H1 (cell line): ENCODE data around the gene SOX6. TPM values are rescaled to one million over a fixed set of nuclear protein-coding genes. Genes with fewer than 3 reads are reported as not detected.

ENCODE experiments used
- CTCF ChIA-PET: fragments of 300-600 bp; sonication (Branson Sonifier 250); formaldehyde crosslinking; loops from one replicate; lab custom pipeline; 2021; ENCODE audit not compliant: partially characterized antibody; lab: Charles Lee
- POLR2A ChIA-PET: fragments of 300-600 bp; sonication (Branson Sonifier 250); formaldehyde crosslinking; loops from one replicate; lab custom pipeline; 2021; ENCODE audit warnings: inconsistent platforms; ENCODE audit not compliant: partially characterized antibody; lab: Charles Lee
- DNase-seq, 2 experiments: peaks; one replicate each; pipeline versions ENCODE4 v3.0.0 to v3.0.0-alpha.2; 2010 to 2022; ENCODE audit warnings: low spot score in 2 of 2, low read depth in 1 of 2, mixed read lengths in 1 of 2
- FAIRE-seq: peaks from 2 replicates; lab custom pipeline; 2011; peaks lifted over from hg19 to GRCh38; lab: Jason Lieb, UNC
- H2AFZ ChIP-seq: 2 replicates; pipeline ENCODE4 v1.8.1; 2012; ENCODE audit warnings: low read length, inconsistent platforms
- H2AK5ac ChIP-seq: 2 replicates; pipeline ENCODE4 v1.6.1; 2013; ENCODE audit warnings: low read depth, low read length
- H2BK120ac ChIP-seq: replicated peaks from 2 replicates; pipeline ENCODE3; 2013; ENCODE audit warnings: low read depth, low read length, inconsistent platforms
- H2BK12ac ChIP-seq: 2 replicates; pipeline ENCODE4 v1.6.1; 2013; ENCODE audit warnings: low read depth, low read length
- H2BK15ac ChIP-seq: 2 replicates; pipeline ENCODE4 v1.6.1; 2013; ENCODE audit warnings: low read length
- H2BK20ac ChIP-seq: 2 replicates; pipeline ENCODE4 v1.6.1; 2013; ENCODE audit warnings: low read length
- H2BK5ac ChIP-seq: 2 replicates; pipeline ENCODE4 v1.6.1; 2013; ENCODE audit warnings: low read depth, low read length
- H3K14ac ChIP-seq: 2 replicates; pipeline ENCODE4 v1.6.1; 2013; ENCODE audit warnings: inconsistent platforms; ENCODE audit not compliant: insufficient read length
- H3K18ac ChIP-seq: 2 replicates; pipeline ENCODE4 v1.6.1; 2013; ENCODE audit warnings: low read length; ENCODE audit errors: extremely low read depth
- H3K23ac ChIP-seq: 2 replicates; pipeline ENCODE4 v1.6.1; 2013; ENCODE audit warnings: inconsistent platforms; ENCODE audit not compliant: insufficient read length
- H3K23me2 ChIP-seq: 2 replicates; pipeline ENCODE4 v1.6.1; 2013; ENCODE audit warnings: low read depth, low read length
- H3K27ac ChIP-seq: 2 replicates; pipeline ENCODE4 v1.6.1; 2011; ENCODE audit warnings: low read depth, low read length, inconsistent platforms
- H3K27me3 ChIP-seq, 4 experiments: replicated peaks in 1 of 4; 1 replicate in 1 of 4; 2 replicates in 3 of 4; pipeline versions ENCODE4 v1.6.1 to v1.8.1; 2011 to 2013; ENCODE audit warnings: low read length in 3 of 4, mild to moderate bottlenecking in 3 of 4, inconsistent platforms in 2 of 4, mixed read lengths in 2 of 4, moderate library complexity in 1 of 4; ENCODE audit not compliant: control insufficient read depth in 3 of 4, insufficient read depth in 3 of 4; ENCODE audit errors: extremely low read depth in 1 of 4
- H3K36me3 ChIP-seq, 4 experiments: 2 replicates each; pipeline versions ENCODE4 v1.6.1 to v1.8.1; 2011 to 2013; ENCODE audit warnings: mild to moderate bottlenecking in 4 of 4, low read length in 3 of 4, moderate library complexity in 2 of 4, control low read depth in 1 of 4, inconsistent platforms in 1 of 4; ENCODE audit not compliant: insufficient read depth in 4 of 4, control insufficient read depth in 2 of 4
- H3K4ac ChIP-seq: replicated peaks from 2 replicates; pipeline ENCODE3; 2013; ENCODE audit warnings: low read length, low read depth, mixed read lengths, inconsistent platforms; ENCODE audit not compliant: insufficient read length
- H3K4me1 ChIP-seq, 4 experiments: replicated peaks in 1 of 4; 1 replicate in 1 of 4; 2 replicates in 3 of 4; pipeline versions ENCODE4 v1.6.1 to v1.8.1; 2011 to 2013; ENCODE audit warnings: low read length in 3 of 4, inconsistent platforms in 2 of 4, mixed read lengths in 1 of 4; ENCODE audit not compliant: insufficient read depth in 4 of 4, control insufficient read depth in 3 of 4
- H3K4me2 ChIP-seq, 2 experiments: 2 replicates each; pipeline versions ENCODE4 v1.6.1 to v1.8.1; 2011 to 2013; ENCODE audit warnings: low read depth in 2 of 2, low read length in 2 of 2, control low read depth in 1 of 2, inconsistent platforms in 1 of 2, mild to moderate bottlenecking in 1 of 2; ENCODE audit not compliant: insufficient read depth in 1 of 2
- H3K4me3 ChIP-seq, 4 experiments: fragments of 200-600, 300-600 bp in 1 of 4; sonication (generic), shearing (Covaris generic), sonication (Bioruptor Twin) in 1 of 4; 2 replicates each; pipeline versions ENCODE4 v1.5.1 to v1.8.1; 2011 to 2016; ENCODE audit warnings: low read length in 4 of 4, low read depth in 3 of 4, control low read depth in 2 of 4, inconsistent platforms in 2 of 4, mild to moderate bottlenecking in 2 of 4, mixed read lengths in 1 of 4, moderate library complexity in 1 of 4; ENCODE audit not compliant: insufficient read depth in 2 of 4; ENCODE audit errors: extremely low read depth in 1 of 4
- H3K56ac ChIP-seq: replicated peaks from 2 replicates; pipeline ENCODE3; 2013; ENCODE audit warnings: low read depth, mild to moderate bottlenecking, mixed read lengths, low read length, inconsistent platforms; ENCODE audit not compliant: insufficient read length
- H3K79me1 ChIP-seq: 2 replicates; pipeline ENCODE4 v1.6.1; 2013; ENCODE audit warnings: low read depth, low read length, control low read depth
- H3K79me2 ChIP-seq, 2 experiments: 2 replicates each; pipeline versions ENCODE4 v1.6.1 to v1.8.1; 2012 to 2013; ENCODE audit warnings: low read length in 2 of 2, mild to moderate bottlenecking in 2 of 2, inconsistent platforms in 1 of 2; ENCODE audit not compliant: insufficient read depth in 2 of 2, control insufficient read depth in 1 of 2
- H3K9ac ChIP-seq, 4 experiments: replicated peaks in 1 of 4; 1 replicate in 1 of 4; 2 replicates in 3 of 4; pipeline versions ENCODE4 v1.6.1 to v1.8.1; 2011 to 2013; ENCODE audit warnings: low read depth in 3 of 4, low read length in 3 of 4, control low read depth in 2 of 4, mild to moderate bottlenecking in 2 of 4, moderate library complexity in 2 of 4, inconsistent platforms in 1 of 4; ENCODE audit errors: extremely low read depth in 1 of 4
- H3K9me3 ChIP-seq, 2 experiments: 2 replicates each; pipeline versions ENCODE4 v1.6.1 to v1.8.1; 2012 to 2013; ENCODE audit warnings: mild to moderate bottlenecking in 2 of 2, moderate library complexity in 2 of 2, control low read depth in 1 of 2, inconsistent platforms in 1 of 2, low read depth in 1 of 2, low read length in 1 of 2, mixed read lengths in 1 of 2; ENCODE audit not compliant: insufficient read depth in 2 of 2
- H4K20me1 ChIP-seq, 2 experiments: replicated peaks in 1 of 2; 2 replicates each; pipeline versions ENCODE3 to v1.8.1; 2011 to 2013; ENCODE audit warnings: inconsistent platforms in 2 of 2, low read length in 2 of 2, mild to moderate bottlenecking in 1 of 2; ENCODE audit not compliant: insufficient read depth in 2 of 2, control insufficient read depth in 1 of 2
- H4K5ac ChIP-seq: 2 replicates; pipeline ENCODE4 v1.6.1; 2013; ENCODE audit warnings: low read length, low read depth, mixed read lengths, inconsistent platforms; ENCODE audit not compliant: insufficient read length
- H4K8ac ChIP-seq: 2 replicates; pipeline ENCODE4 v1.8.0; 2013; ENCODE audit warnings: mild to moderate bottlenecking, moderate library complexity, low read length, inconsistent platforms; ENCODE audit not compliant: insufficient read depth; ENCODE audit errors: extremely low read depth
- H4K91ac ChIP-seq: replicated peaks from 2 replicates; pipeline ENCODE3; 2013; ENCODE audit warnings: low read length, mixed read lengths, inconsistent platforms; ENCODE audit not compliant: insufficient read length
- BCL11A ChIP-seq, 2 experiments: IDR thresholded peaks; one replicate each; pipeline ENCODE4 v1.6.1; 2011; ENCODE audit warnings: low read depth in 2 of 2, low read length in 2 of 2, mild to moderate bottlenecking in 2 of 2
- BRCA1 ChIP-seq: IDR thresholded peaks from 2 replicates; pipeline ENCODE4 v1.6.1; 2012; ENCODE audit warnings: low read depth, low read length, improper control_type of control experiment
- CBX5 ChIP-seq: fragments of 300-800, 300-1000 bp; sonication (generic); IDR thresholded peaks from 2 replicates; pipeline ENCODE4 v1.7.1; 2016; ENCODE audit warnings: antibody characterized with exemption, low read length, low read depth
- CEBPB ChIP-seq: IDR thresholded peaks from 2 replicates; pipeline ENCODE4 v1.6.1; 2012; ENCODE audit warnings: low read depth, low read length
- FOSL1 ChIP-seq: IDR thresholded peaks from 2 replicates; pipeline ENCODE4 v1.6.1; 2011; ENCODE audit warnings: mild to moderate bottlenecking, low read depth, low read length, moderate library complexity; ENCODE audit not compliant: insufficient read depth
- JUND ChIP-seq: IDR thresholded peaks from 2 replicates; pipeline ENCODE4 v1.6.1; 2011; ENCODE audit warnings: mild to moderate bottlenecking, improper control_type of control experiment, low read length
- KDM4A ChIP-seq: IDR thresholded peaks from one replicate; pipeline ENCODE4 v1.7.1; 2012; ENCODE audit warnings: low read depth, mild to moderate bottlenecking, moderate library complexity, low read length, inconsistent platforms; ENCODE audit not compliant: severe bottlenecking
- NANOG ChIP-seq: IDR thresholded peaks from 2 replicates; pipeline ENCODE4 v1.6.1; 2011; ENCODE audit warnings: low read length, low read depth, mild to moderate bottlenecking, inconsistent platforms; ENCODE audit not compliant: insufficient read depth, poor library complexity, severe bottlenecking
- SIRT6 ChIP-seq: IDR thresholded peaks from one replicate; pipeline ENCODE4 v1.7.1; 2012; ENCODE audit warnings: low read length, inconsistent platforms
- SP1 ChIP-seq: IDR thresholded peaks from 2 replicates; pipeline ENCODE4 v1.6.1; 2011; ENCODE audit warnings: low read depth, low read length
- SUZ12 ChIP-seq: fragments of 200-600 bp; sonication (generic); IDR thresholded peaks from 2 replicates; pipeline ENCODE4 v1.6.1; 2012; ENCODE audit warnings: mild to moderate bottlenecking, inconsistent platforms, low read length, moderate library complexity, mixed read lengths
- TCF12 ChIP-seq: IDR thresholded peaks from 2 replicates; pipeline ENCODE4 v1.6.1; 2011; ENCODE audit warnings: low read depth, mild to moderate bottlenecking, low read length
- WGBS, 2 experiments: shearing (Covaris generic) in 1 of 2; methylation state at CpG; one replicate each; pipeline versions ENCODE4 v1.1.6 to v1.1.7; 2013 to 2015; ENCODE audit warnings: low lambda C conversion rate in 2 of 2, mixed read lengths in 2 of 2, inconsistent platforms in 1 of 2, low coverage in 1 of 2, missing lambda C conversion rate in 1 of 2; ENCODE audit not compliant: insufficient replicate concordance in 2 of 2, insufficient coverage in 1 of 2, insufficient read length in 1 of 2; ENCODE audit errors: extremely low coverage in 1 of 2, missing lambda C conversion rate in 1 of 2; 5-methylcytosine and 5-hydroxymethylcytosine counted together
- polyA plus RNA-seq, 7 experiments: library from polyadenylated mRNA; depleted of rRNA in 3 of 7; stranded (reverse) in 5 of 7; unstranded in 2 of 7; fragments of >200 nt in 5 of 7; fragments of 200-250 nt in 2 of 7; gene quantifications; 1 replicate in 5 of 7; 2 replicates in 1 of 7; 4 replicates in 1 of 7; pipeline versions ENCODE4 v1.2.1 to v1.2.3, GENCODE V29; 2011 to 2013; ENCODE audit warnings: missing spikeins in 2 of 7, mixed read lengths in 2 of 7
- total RNA-seq: library from RNA; stranded (reverse); fragmentation: NEBNext Ultra II Directional; extraction: Animal tissue kit (Norgen Biotek cat#: 25700); gene quantifications from 2 replicates; pipeline ENCODE4 v1.2.1, GENCODE V29; 2021

Gene SOX6
- total and polyA plus RNA-seq, 2 of the 8 experiments (the other 6 are each of a cell fraction or from before 2014, with no cell fraction given): 0.09 TPM; not detected in 1

DNA sequence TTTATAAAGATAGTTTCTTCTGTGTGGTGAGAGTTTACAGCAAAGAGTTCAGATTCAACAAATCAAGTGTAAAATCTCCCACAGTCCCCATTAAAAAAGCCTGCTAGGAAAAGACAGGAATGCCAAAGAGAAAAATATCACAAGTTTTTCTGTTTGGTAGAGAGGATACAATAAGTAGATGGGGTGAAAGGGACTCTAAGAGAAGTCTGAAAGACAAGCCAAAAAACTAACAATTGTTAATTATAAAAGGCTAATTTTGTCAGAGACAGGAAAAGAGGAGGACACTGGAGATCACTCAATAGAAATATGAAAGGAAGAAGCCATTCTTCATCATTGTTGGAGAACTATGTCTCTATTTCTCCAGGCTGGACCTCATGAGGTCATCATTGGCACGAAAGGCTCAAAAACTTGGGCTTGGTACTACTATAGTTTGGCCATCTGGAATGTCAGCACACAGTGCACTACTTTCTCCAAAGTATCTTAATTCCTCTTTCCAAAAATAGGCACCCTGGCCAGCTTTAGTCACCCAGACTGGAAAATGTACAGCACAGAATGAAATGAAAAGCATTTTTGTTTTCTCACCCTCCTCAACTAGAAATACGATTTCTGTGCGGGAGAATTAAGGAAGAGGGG, 531 bp upstream of the SOX6 start:
- no peak overlapping the region for H3K9ac ChIP-seq
- no peak overlapping the region for H3K4me3 ChIP-seq
- H2AFZ ChIP-seq: no peak overlapping the region
- no peak overlapping the region for H2BK120ac ChIP-seq
- peaks cover 0 to 4% (median 0%) of the 10 kb centered on the region in 4 experiments; a peak in 3 of 7 replicates for H3K4me1 ChIP-seq
- FAIRE-seq: no peak
- H4K5ac ChIP-seq: no peak overlapping the region
- H3K79me2 ChIP-seq: no peaks in the 10 kb centered on the region
- H3K18ac ChIP-seq: no peak overlapping the region
- no peak for TF ChIP-seq SIRT6
- TF ChIP-seq SP1: no peak
- no peak for TF ChIP-seq FOSL1
- TF ChIP-seq CEBPB: no peak
- TF ChIP-seq SUZ12: no peak
- no peak for TF ChIP-seq BRCA1
- no peak for TF ChIP-seq KDM4A
- TF ChIP-seq JUND: no peak
- TF ChIP-seq TCF12: no peak
- TF ChIP-seq CBX5: no peak
- no peak for TF ChIP-seq NANOG
- no peak for TF ChIP-seq BCL11A (IDR thresholded peaks at IDR 0.05; ENCODE audit: low read depth in 2 of 2, low read length in 2 of 2)
- TF ChIP-seq, all 59 proteins: peak for 0
- Histone ChIP-seq H3K36me3 (no peaks in the 10 kb centered on the region), H4K20me1 (no peaks in the 10 kb centered on the region), H3K4ac (no peak overlapping the region), H2AK5ac (no peak overlapping the region), H3K79me1 (no peaks in the 10 kb centered on the region), H3K23me2 (peaks cover 2% of the 10 kb centered on the region; the same call in 1 of the 2 replicates), H3K27me3 (no peaks in the 10 kb centered on the region; a peak in 1 of 7 replicates), H3K23ac (no peak overlapping the region), H2BK20ac (no peak overlapping the region), H3K9me3 (no peaks in the 10 kb centered on the region), H2BK5ac (no peak overlapping the region), H3K27ac (no peak overlapping the region), H4K91ac (no peak overlapping the region), H4K8ac (no peak overlapping the region), H2BK12ac (no peak overlapping the region), H3K56ac (no peak overlapping the region), H2BK15ac (no peak overlapping the region), H3K4me2 (no peak overlapping the region), H3K14ac (no peak overlapping the region)
- ChIA-PET POLR2A (no interaction called here), CTCF (interaction anchor here (0.7 kb wide), 1 partner anchor 254 kb away, joined by 3 read pairs; no protein-coding TSS in a partner anchor)
- DNase-seq: no peak
- 96% methylated on average over 3 of the region's 3 CpGs; no CpG with 5 or more reads in 1 of the 2 experiments for WGBS, 2 experiments
